Posterior vena cava (tissue), 2 donors: ENCODE results near the gene C17orf100. TPM values are rescaled to one million over a fixed set of nuclear protein-coding genes. Genes with fewer than 3 reads are reported as not detected.

Experiments used
- DNase-seq: peaks from one replicate; pipeline ENCODE4 v3.0.0-alpha.2; 2020; ENCODE audit warnings: low spot score
- intact Hi-C, 2 donors: fragments of 100-400 bp; cut with DNase I; formaldehyde crosslinking; loops; one replicate each; pipeline versions ENCODE4 v1.14.1 to v1.14.2; 2022 to 2023
- long read RNA-seq, 2 donors: library from polyadenylated mRNA; unstranded; transcript quantifications; one replicate each; pipeline ENCODE4 v2.0.0, GENCODE V29; 2020 to 2021
- total RNA-seq, 2 donors: library from RNA; stranded (reverse); fragmentation: NEBNext Ultra II Directional; extraction: Animal tissue kit (Norgen Biotek cat#: 25700); gene quantifications; one replicate each; pipeline ENCODE4 v1.2.1, GENCODE V29; 2021
- donor health status: DM: yes; HTN: yes; CAD: no.
- donor health status: DM: yes; HTN: yes; CAD: no.

C17orf100 gene
- 1 to 10 TPM in 1 of 2 donors, under 1 TPM in 1; 0.81 to 1.2 TPM for total RNA-seq
- long read RNA-seq, donor 1, partial matches to known transcripts: 0 of 4 reads
- long read RNA-seq, donor 1, other reads (novel, unspliced or antisense): 0 of 4 reads
- long read RNA-seq, donor 2, transcript C17orf100-201 (1 exons, 1,756 nt): major isoform, 8 of 8 reads
- long read RNA-seq, donor 2, partial matches to known transcripts: 0 of 8 reads
- long read RNA-seq, donor 2, other reads (novel, unspliced or antisense): 0 of 8 reads

DNA sequence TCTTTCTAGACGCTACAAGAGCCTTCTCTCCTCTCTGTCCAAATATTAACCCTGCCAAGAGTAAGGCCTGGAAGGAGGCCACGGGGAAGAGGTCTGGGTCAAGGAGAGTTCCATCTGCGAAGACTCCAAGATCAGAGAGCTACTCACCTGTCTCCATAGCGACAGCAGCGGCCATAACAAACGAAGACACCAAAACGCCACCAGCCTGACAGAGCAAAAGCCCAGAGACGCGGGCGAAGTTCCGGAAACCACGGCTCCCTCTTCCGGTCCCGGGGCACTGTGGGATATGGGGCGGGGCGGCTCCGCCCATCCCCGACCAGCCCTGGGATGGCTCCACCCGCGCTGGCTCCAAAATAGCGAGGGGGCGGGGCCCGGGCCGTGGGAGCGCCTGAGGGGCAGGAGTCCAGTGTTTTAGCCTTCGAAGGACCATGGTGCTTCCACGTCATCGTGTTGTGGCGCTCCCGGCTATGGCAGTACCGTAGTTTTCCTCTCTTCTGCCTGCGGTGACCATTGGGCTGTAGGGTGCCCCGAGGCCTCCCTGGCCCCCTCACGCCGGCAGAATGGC lies at the start of gene C17orf100, which contains the start of gene MED31:
Gene C17orf100, plus strand, starts transcription at position 409 of the 565 bp plus-strand sequence. Its CDS starts 152 bp downstream, at position 561.
Gene MED31, minus strand, starts transcription at position 252 of the 565 bp plus-strand sequence. Its CDS starts 77 bp downstream, at position 175.
- intact Hi-C loops: no loop called here

GRCh38 chr17:6602141-6602540 lies 49.4 kb upstream of the C17orf100 start:
- no peak for DNase-seq
- intact Hi-C loops: no loop called here

More for the DNA sequence above, at the start of gene C17orf100, which contains the start of gene MED31:
- DNase-seq: peak; percentile 98

GRCh38 chr17:6603744-6604325 lies 47.7 kb upstream of the C17orf100 start:
- intact Hi-C loops: no loop called here
- no peak for DNase-seq

- DNase-seq: no peak
- intact Hi-C loops: no loop called here
These were observed 46.4 kb upstream of the C17orf100 start for GRCh38 chr17:6605142-6605541.

GRCh38 chr17:6608321-6608720 lies 43.2 kb upstream of the C17orf100 start:
- DNase-seq: no peak
- intact Hi-C loops: no loop called here

GRCh38 chr17:6610011-6610410 lies 41.6 kb upstream of the C17orf100 start:
- DNase-seq: no peak
- intact Hi-C loops: loop anchor here in 1 of 2 donors (1.0 kb wide), 1 partner anchor 16 kb away; no protein-coding TSS in a partner anchor

DNA sequence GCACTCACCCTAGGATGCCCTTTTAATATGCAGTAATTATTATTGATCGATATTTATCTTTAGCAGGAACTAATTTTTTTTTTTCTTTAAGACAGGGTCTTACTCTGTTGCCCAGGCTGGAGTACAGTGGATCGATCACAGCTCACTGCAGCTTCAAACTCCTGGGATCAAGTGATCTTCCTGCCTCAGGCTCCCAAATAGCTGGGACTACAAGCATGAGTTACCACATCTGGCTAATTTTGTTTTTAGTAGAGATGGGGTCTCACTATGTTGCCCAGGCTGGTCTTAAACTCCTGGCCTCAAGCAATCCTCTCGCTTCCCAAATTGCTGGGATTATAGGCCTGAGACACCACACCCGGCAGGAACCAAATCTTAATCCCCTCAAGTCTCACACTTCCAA lies 40.3 kb upstream of the C17orf100 start:
- no peak for DNase-seq
- intact Hi-C loops: no loop called here

DNA sequence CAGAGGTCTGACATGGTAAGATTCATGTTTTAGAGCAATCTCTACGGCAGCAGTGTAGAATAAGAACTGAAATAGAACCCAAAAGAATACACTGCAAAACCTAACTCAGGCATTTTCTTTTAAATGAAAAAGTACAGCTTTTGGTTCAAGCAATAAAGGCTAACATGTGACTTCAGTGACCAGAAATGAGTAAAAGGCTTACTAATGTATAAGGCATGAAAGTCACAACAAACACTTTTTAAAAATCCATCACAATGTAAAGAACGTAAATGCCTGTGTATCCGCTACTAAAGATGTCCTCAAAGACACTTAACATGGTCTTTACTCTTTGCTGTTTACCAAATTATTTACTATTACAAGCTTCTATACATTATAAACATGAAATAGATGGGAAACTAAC lies 27.6 kb upstream of the C17orf100 start:
- intact Hi-C loops: no loop called here
- DNase-seq: no peak

DNA sequence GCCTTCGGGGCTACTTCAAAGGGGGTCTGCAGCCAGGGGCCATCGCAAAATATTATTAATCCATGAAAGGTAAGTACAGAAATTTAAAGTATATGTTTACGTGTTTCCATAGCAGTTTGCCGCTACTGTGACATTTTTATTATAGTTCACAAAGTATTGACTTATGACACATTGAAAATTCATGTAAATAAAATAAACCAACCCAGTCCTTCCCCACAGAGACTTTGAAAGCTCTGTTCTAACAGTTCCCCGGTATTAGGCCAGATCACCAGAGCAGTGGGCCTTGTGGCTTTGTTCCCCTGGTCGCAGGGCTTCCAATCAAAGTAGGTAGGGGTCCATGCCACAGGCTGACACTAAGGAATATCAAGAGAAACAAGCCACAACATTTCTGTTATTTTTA lies 24.9 kb upstream of the C17orf100 start:
- intact Hi-C loops: no loop called here
- DNase-seq: no peak

GRCh38 chr17:6627019-6627418 lies 24.5 kb upstream of the C17orf100 start:
- intact Hi-C loops: no loop called here
- DNase-seq: no peak

GRCh38 chr17:6630390-6630789 lies 21.2 kb upstream of the C17orf100 start:
- intact Hi-C loops: loop anchor here in 1 of 2 donors (10.0 kb wide), 1 partner anchor 156 kb away; no protein-coding TSS in a partner anchor
- DNase-seq: no peak

- DNase-seq: no peak
- intact Hi-C loops: loop anchor here in 1 of 2 donors (10.0 kb wide), 1 partner anchor 158 kb away; no protein-coding TSS in a partner anchor
These were observed 19.0 kb upstream of the C17orf100 start for GRCh38 chr17:6632530-6632929.

- no peak for DNase-seq
- intact Hi-C loops: loop anchor here in 1 of 2 donors (10.0 kb wide), 1 partner anchor 158 kb away; no protein-coding TSS in a partner anchor
These were observed 18.3 kb upstream of the C17orf100 start for GRCh38 chr17:6633263-6633662.

DNA sequence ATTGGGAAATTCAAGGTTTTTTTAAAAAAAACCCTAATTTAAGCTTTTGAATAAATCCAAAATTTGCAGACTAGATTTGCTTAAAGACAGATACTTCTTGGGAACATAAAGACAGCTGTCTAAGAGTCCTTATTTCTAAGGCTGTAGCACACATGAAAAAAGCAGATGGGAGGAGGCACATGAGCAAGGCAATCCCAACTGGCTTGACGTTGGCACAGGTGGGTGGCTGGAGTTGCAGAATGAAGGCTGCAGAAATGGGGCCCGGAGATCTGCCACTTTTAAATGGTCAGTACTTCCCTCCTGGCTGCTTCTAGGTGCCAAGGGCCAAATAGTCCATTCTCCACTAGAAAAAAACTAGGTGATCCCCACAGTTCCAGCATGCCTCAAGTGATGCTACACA lies 15.5 kb upstream of the C17orf100 start:
- DNase-seq: no peak
- intact Hi-C loops: loop anchor here in 1 of 2 donors (10.0 kb wide), 1 partner anchor 161 kb away; no protein-coding TSS in a partner anchor

GRCh38 chr17:6636616-6637457 lies 14.7 kb upstream of the C17orf100 start:
- intact Hi-C loops: loop anchor here in 1 of 2 donors (10.0 kb wide), 1 partner anchor 162 kb away; no protein-coding TSS in a partner anchor
- no peak for DNase-seq

- no peak for DNase-seq
- intact Hi-C loops: loop anchor here in 1 of 2 donors (10.0 kb wide), 1 partner anchor 163 kb away; no protein-coding TSS in a partner anchor
These were observed 14.1 kb upstream of the C17orf100 start for GRCh38 chr17:6637458-6637840.

GRCh38 chr17:6638046-6638908 lies 13.3 kb upstream of the C17orf100 start:
- peak; percentile 81 for DNase-seq
- intact Hi-C loops: loop anchor here in 1 of 2 donors (10.0 kb wide), 1 partner anchor 163 kb away; no protein-coding TSS in a partner anchor

- DNase-seq: no peak
- intact Hi-C loops: loop anchor here in 1 of 2 donors (10.0 kb wide), 1 partner anchor 164 kb away; no protein-coding TSS in a partner anchor
These were observed 12.5 kb upstream of the C17orf100 start for GRCh38 chr17:6639014-6639585.
